T-helper 1 cell (primary cell): Measurements from ENCODE around the gene CTNNA2.

Experiments
- DNase-seq, 5 donors: peaks; one replicate each; pipeline ENCODE4 v3.0.0-alpha.2; 2012 to 2020
- total RNA-seq, 4 donors: gene quantifications; one replicate each; lab custom pipeline; 2026; lab: John Stamatoyannopoulos, UW

CTNNA2 gene
- 0 reads per million in 4 donors for total RNA-seq

DNA sequence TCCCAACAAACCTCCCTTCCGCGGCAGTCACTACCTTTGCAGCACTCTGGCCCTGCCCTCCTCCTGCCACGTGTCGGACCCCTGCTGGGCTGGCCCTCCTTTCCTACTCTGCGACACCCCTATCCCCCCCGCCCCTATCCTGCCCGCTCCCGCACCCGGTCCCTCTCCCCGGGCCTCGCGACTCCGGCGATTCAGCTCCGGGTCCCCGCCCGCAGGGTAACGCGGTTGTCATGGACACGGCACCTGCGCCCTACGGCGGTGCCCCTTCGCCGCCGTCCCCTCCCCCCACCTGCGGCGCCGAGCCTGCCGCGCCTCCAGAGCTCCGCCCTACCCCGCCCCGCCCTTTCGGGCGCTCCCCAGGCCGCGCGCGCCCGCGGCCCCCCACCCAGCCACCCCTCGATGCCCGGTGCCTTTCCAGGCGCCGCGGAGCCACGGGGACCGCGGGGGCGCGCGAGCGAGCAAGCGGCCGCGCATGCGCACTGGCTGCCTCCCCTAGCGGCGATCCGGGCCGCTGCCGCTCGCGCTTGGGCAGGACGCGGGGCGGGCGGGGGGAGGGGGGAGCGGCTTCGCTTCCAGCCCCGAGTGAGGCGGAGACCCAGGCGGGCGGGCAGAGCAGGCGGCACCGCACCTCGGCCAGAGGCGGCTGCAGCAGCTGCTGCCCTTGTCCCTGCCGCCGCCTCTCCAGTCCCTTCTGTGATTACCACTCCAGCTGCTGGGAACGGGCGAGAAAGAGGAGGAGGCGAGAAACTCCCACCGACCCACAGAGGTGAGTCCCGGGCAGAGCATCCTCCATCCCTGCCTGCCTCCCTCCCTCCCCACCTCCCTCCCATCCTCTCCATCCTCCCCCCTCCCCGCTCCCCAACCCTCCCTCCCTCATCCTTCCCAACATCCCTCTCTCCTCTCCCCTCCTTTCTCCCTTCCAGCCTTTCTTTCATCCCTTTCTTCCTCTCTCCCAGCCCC lies at the start of gene CTNNA2:
Gene CTNNA2 (plus strand): TSS at position 610 of the 960 bp plus-strand sequence.
- DNase-seq, result peak in 1 of 5 donors; percentile 4

DNA sequence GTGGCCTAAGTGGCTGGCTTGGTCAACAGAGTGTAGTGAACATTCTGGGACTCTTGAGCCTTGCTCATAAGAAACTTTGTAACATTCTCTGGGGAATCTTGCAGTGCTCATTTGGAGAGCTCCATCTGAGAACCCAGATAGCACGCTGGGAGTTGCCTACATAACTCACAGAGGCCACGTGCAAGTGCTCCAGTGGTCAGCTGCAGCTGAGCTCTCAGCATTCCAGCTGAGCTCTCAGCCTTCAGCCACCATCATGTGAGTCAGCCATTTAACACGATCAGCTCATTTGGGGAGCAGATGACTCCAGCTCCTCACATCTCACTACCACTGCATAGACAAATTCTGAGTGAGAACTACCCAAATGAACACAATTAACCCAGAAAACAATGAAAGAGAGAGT lies 25.5 kb upstream of the CTNNA2 start:
- DNase-seq, result no peak

DNA sequence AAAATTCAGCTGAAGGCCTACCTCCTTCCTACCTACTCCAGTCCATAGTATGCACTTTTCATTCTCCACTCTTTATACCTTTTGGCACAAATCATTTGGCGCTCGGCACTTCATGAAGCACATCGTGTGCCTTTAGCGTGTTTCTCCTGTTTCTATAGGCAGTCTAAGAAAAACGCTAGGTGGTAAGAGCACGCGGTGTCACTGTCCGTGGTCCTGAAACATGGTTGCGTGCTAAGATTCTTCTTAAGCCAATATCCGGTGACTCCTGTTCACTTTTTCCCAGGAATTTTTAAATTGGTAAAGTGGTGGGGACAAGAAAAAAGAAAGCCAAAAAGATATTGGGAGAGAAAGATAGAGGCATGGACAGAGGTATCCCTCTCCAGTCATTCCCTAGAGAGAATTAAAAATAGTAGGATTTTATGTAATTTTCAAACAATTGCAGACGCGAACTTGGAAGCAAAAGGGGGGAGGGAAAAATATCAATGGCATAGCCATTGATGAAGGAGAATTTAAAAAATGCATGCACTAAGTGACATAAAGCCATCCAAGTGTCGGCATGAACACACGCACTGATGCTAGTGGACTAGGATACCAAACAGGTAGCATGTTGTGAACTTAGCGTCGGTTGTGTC lies 1.4 kb upstream of the CTNNA2 start:
- DNase-seq, result no peak

DNA sequence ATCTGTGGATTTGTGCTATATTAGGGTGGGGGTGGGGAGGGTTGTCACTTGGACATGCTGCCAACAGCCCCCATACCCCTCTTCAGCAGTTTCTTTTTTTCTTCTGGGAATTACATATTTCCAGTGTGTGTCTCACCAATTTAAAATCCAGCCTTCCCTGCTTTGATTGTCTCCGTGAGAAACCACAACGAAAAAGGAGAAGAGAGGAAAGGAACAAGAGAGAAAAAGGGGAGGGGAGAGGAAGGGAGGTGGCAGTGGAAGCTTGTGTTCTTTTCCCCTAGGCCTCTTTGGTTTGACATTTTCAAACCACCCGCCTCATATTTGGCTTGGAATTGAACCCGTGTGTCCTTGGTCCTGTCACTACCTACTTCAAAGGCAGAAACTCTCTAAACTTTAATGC lies 860 bp downstream of the CTNNA2 start:
- no peak for DNase-seq

DNA sequence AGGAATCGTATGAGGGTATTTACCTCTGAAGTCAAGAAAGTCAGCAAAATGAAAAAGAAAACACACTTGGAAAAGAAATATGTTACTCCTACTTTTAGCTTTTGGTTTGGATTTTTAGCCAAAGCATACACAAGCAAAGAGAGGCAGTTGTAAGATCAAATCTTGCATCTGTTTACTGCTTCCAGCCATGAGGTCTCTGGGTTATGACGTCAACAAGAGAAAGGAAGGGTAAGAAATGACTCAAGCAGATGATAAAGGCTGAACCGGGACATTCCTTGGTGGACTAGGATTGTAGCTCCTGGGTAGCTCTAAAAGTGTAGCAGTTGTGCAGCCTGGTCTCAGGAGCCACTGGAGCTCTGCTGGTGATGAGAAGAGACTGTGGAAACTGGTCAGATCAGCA lies 16.8 kb downstream of the CTNNA2 start:
- no peak for DNase-seq

DNA sequence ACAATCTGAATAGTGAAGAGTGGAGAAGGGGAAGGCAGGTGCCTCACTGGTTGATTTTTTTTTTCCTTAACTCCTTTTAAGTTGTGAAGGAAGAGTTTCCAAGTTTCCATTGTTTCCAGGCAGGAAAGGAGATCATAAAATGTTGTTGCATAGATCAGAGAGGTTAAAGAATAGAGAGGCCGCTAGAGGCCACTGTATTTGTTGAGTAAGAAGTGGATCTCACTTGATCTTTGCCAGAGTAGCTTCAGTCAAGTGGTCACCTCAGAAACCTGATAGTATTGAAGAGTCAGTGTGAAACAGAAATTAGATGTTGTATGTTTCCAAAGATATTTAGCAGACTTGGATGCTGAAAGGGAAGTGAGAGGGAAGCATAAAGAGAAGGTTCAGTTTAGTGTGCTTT lies 17.6 kb downstream of the CTNNA2 start:
- DNase-seq, result no peak

DNA sequence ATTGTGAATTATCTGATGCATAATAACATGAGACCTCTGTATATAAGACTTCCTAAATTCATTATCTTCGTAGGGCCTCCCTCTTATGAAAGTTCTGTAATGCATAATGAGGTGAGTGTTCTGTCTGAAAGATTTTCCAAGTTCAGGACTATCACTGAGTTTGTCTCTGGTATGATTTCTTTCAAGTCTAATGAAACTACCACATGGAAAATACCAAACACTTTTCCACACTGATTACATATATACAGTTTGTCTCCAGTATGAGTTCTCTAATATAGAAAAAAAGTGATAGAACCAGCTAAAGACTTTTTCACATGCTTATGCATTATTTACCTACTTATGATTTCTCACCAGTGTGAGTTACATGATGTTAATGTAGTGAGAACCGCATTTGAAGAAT lies 34.7 kb downstream of the CTNNA2 start:
- DNase-seq, result no peak

DNA sequence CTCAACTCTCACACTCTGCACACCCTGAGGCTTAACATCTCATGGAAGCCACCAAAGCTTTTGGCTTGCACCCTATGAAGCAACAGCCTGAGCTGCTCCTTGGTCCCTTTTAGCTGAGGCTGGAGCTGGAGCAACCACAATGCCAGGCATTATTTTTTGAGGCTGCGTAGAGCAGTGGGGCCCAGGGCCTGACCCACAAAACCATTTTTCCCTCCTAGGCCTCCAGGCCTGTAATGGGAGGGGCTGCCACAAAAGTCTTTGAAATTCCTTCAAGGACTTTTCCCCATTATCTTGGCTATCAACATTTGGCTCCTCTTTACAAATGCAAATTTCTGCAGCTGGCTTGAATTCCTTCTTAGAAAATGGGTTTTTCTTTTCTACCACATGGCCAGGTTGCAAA lies 39.8 kb downstream of the CTNNA2 start:
- DNase-seq, result no peak

DNA sequence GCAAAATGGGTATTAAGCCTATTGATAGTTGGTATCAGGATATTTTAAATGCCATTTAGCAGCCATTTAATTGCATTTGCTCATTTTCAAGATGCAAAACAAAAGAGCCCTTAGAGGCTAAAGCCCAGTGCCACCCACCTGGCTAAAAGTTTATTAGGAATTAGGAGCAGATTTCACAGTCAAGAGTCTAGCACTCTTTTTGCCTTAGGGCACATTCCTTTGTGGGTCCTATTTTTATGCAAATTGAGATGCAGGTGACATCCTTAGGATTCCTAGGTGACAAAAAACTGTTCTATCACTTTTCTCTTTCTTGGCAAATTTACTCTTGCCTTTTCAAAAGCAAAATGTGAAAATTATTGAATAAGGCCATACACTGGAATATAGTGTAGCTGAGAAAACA lies 42.0 kb downstream of the CTNNA2 start:
- DNase-seq, result no peak

DNA sequence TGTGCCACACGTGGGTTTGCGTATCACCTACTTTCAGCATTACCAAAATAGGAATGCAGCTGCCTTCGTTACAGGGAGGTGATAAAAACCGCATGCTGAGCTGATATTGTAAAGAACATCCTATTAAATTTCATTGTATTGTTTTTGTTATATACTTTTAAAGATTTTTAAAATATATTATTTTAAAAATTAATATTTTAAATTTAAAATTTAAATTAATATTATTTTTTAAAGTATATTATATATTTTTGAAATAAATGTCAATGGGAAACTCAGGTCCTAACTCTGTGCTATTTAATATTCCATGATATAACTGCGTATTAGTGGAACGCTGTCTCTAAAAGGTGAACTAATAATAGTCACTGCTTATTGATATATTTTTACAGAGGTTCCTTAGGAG lies 51.2 kb downstream of the CTNNA2 start:
- no peak for DNase-seq

DNA sequence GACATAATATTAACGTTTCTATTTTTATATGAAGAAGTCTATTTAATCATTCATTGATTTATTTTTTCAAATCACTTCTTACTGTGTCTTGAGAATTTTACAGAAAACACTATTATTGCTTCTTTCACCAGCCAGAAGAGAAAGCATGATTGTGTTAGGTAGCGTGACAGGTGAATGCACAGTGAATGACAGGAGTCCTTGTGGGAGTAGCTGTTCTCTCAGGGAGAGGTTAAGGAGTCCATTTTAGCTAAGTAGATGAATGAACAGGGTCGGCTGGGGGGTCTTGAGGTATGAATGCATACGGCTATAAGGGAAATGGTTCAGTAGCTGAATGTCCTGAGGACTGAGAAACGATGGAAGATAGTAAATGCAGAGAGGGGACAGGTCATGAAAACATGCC lies 56.2 kb downstream of the CTNNA2 start:
- DNase-seq, result no peak

DNA sequence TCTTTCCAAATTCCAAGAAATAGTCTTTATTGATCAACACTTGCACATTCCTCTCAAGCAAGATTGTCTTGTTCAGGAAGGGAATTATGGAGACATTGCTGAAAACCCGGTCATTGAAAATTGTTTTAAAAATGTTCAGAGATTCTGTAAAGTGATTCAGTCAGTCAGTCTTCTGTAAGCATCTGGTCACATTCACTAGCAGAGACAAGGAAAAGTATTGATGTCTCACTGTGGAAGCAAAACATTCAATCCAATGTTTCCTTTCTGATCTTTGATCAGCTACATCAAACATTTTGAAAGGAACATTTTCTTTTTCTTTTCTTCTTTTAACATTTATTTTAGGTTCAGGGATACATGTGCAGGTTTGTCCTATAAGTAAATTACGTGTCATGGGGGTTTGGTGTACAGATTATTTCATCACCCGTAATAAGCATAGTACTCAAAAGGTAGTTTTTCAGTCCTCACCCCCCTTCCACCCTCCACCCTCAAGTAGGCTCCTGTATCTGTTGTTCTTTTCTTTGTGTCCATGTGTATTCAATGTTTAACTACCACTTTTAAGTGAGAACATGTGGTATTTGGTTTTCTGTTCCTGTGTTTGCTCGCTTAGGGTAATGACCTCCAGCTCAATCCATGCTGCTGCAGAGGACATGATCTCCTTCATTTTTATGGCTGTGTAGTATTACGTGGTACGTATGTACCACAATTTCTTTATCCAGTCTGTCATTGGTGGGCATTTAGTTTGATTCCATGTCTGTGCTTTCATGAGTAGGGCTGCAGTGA lies 61.2 kb downstream of the CTNNA2 start:
- no peak for DNase-seq

DNA sequence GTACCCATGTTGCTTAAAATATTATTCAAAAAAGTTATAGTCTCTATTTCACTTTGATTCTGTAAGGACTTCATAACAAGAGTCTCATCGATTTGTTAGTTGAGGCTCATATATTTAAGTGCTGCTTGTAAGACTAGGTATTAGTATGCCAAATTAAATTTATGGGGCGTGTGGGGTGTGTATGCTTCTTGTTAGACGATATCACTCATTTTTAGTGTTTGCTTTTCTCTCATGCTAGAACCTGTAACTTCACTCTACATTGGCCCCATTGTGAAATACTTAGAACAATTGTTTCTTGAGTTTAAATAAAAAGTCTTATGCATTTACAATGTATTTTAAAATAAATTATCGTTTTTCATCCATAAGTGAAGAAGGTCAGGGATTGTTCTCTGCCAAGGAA lies 63.6 kb downstream of the CTNNA2 start:
- DNase-seq, result no peak

DNA sequence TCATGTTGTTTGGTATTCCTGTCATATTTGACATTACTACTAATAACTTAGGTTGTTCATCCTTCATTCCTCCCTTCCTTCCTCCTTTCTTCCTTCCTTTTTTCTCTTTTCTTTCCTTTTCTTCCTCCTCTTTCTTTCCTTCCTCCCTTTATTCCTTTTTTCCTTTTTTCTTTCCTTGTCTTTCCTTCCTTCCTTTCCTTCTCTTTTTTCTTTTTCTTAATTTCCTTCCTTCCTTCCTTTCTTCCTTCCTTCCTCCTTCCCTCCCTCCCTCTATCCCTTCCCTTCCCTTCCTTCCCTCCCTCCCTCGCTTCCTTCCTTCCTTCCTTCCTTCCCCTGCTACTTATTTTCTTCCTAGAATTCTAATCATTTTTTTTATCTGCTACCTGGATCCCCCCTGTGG lies 66.1 kb downstream of the CTNNA2 start:
- no peak for DNase-seq

DNA sequence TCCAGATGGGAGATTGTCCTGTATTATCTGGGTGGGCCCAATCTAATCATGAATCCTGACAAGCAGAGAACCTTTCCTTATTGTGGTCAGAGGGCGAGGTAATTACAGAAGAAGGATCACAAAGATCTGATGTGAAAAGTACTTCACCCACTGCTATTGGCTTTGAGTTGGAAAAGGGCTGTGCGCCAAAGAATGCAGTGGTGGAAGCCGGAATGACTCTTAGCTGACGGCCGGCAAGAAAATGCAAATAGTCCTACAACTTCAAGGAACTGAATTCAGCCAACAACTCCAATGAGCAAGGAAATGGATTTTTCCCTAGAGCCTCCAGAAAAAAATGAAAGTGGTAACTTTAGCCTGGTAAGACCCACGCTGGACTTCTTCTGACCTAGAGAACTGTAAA lies 67.3 kb downstream of the CTNNA2 start:
- DNase-seq, result no peak

DNA sequence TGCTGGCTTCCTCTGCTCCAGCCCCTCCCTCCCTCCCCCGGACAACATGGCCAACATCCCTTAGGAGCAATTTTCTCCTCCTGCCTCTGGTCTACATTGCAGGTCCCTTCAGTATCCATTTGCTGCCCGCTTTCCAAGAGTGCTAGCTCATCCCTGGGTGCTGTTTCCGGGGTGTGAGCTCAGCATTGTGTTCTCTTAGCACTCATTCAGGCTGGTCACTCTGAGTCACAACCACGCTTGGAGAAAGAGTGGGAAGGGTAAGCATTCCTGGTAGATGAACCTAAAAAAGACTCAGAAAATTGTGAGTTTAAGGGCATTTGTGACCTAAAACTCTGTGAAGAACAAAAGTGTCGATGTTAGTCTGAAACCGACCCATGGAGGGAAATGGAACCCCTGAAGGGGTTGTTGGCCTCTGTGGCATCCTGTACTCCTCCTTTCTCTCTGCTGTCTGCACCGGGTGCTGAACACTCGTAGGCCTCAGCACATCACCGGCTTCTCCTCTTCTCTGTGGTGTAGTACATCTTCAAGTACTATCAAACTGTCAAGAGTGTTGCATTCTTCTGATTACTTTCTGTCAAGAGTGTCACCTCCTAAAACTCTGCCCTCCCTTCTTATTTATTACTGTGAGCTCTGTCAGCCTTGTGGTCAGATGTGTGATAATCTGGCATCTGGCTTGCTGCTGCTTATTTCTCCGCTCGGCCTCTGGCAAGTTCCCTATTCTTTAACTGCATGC lies 73.0 kb downstream of the CTNNA2 start:
- DNase-seq, result no peak

DNA sequence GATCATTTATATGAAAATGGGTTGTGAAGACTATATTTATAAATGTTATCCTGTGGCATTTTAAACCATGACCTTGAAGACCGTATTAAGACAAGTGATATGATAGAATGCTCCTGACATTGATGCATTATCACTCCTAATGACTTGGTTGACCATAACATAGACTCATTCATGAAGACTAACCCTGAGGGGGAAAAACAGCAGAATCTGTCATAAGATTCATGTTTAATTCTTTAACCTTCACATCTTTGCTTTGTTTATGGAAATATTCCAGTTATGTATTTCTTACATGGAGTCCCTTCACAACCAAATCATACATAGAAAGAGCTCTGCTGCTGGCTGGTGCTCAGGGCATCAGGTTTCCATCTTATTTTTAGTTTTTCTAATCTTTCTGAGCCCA lies 78.4 kb downstream of the CTNNA2 start:
- no peak for DNase-seq

DNA sequence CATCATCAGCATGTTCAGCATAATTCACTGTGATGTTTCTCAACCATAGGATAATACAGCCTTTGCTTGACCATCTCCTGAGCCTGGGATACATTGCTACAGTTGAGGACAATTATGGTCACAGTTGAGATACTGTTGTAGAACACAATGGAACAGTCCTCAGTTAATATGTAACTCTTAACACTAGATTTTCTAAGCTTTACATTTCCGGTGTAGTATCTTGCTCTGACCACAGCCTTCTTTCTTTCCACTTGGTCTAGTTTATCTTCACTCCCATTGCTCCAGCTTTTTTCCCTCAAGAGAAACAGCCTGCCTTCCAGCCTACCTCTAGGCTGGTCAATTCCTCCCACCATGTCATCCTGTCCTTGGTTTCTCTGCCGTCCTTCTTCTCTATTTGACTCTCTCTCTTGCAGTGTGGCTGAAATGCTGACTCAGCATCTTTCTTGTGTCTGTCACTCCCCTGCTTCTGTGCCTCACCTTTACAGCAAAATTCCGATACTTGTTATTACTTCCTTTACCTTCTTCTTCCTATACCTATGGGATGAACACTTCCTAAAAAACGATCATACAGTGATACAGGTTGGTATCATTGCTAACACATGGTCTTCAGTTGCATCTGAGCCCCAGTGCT lies 80.5 kb downstream of the CTNNA2 start:
- DNase-seq, result no peak

DNA sequence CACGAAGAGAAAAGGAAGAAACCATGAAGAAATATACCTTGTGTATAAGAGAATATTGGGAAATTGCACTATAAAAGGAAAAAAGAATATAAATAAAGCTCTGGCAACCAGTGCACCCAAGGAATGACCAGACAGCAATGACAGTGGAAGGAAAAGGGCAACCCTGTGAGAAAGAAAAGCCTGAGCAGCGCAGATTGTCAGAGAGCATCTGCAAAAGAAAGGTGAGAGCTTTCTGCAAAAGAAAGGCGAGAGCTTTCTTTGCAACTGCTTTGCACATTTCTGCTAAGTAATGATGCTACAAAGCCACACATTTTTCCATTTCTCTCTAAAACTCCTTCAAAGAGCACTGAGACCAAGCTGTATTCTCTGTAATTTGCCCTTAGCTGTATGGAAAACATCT lies 83.6 kb downstream of the CTNNA2 start:
- no peak for DNase-seq

DNA sequence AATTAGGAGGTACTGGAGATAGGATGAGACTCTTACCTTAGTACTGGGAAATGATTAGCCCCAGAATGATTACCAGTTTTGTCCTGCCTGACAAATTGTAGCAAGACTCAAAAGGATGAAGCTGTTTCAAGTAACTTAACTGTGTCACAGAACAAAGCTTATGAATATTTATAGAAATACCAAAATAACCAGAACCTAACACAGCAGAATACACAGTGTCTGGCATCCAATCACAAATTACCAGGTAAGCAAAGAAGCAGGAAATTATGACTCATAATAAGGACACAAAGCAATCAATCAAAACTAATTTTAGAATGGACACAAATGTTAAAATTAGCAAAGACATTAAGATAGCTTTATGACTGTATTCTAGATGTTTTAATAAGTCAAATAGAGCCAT lies 91.9 kb downstream of the CTNNA2 start:
- no peak for DNase-seq

DNA sequence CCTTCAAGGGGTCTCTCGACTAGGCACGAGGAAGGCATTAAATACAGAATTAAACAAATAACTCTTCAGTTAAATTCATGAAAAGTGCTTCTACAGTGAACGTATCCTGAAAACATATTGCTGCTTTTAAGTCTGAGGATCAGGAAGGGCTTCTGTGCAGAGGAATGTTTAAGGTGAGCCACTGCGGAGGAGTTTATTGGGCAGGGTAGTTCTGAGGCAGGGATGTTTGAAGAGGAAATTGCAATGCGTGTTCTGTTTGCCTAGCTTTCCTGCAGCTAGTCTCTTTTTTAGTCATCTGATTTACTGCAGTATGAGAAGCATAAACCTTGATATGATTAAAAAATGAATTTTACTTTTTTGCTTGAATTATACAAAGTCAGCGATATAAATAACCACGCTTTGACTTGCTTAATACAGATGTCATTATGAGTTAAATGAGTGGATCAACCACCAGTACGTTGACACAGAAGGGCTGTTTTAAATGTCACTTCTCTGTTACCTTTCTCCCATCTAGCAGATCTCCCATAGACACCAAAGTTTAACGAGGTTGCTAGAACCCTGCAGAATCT lies 98.7 kb downstream of the CTNNA2 start:
- DNase-seq, result no peak

DNA sequence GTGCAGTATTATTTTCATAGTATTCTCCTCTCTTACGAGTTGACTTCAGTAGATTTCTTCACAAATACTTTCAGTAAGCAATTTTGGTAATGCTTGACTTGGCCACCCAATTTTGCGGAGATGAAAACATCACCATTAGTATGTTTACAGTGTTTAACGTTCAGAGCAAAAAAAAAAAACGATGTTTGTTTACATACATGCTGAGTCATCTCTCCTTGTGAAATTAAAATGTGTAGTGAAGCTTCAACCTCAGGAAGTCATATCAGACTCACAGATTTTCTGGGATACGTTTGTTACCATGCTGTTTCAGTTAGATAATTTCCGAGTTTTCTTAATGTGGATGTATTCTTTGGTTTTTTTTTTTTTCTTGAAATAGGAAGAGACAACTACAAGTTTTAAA lies 100.1 kb downstream of the CTNNA2 start:
- no peak for DNase-seq
